Astrocyte of the cerebellum (primary cell): ENCODE results near the gene SLC5A4.
A peak's percentile ranks its signal among the peaks of the same experiment; 100 is the strongest.

Experiments used
- DNase-seq: peaks from one replicate; pipeline ENCODE4 v3.0.0-alpha.2; 2011; ENCODE audit warnings: low read depth
- H3K4me3 ChIP-seq: 2 replicates; pipeline ENCODE4 v1.5.1; 2011; ENCODE audit warnings: mild to moderate bottlenecking, low read depth, low read length, moderate library complexity
- in situ Hi-C: cut with HindIII; loops from 2 replicates; pipeline ENCODE4 v1.10.0; 2017; ENCODE audit warnings: low sequenced_read_pairs
- TF ChIP-seq, protein P1 (sequence below): IDR thresholded peaks from 2 replicates; pipeline ENCODE4 v1.5.1; 2012; ENCODE audit warnings: low read length, low read depth, moderate library complexity, mild to moderate bottlenecking; ENCODE audit errors: missing control alignments

SLC5A4 gene

GRCh38 chr22:32217465-32217864, 37.7 kb downstream of the SLC5A4 start:
- no peak overlapping the region for H3K4me3 ChIP-seq
- DNase-seq: no peak
- TF ChIP-seq, protein P1, sequence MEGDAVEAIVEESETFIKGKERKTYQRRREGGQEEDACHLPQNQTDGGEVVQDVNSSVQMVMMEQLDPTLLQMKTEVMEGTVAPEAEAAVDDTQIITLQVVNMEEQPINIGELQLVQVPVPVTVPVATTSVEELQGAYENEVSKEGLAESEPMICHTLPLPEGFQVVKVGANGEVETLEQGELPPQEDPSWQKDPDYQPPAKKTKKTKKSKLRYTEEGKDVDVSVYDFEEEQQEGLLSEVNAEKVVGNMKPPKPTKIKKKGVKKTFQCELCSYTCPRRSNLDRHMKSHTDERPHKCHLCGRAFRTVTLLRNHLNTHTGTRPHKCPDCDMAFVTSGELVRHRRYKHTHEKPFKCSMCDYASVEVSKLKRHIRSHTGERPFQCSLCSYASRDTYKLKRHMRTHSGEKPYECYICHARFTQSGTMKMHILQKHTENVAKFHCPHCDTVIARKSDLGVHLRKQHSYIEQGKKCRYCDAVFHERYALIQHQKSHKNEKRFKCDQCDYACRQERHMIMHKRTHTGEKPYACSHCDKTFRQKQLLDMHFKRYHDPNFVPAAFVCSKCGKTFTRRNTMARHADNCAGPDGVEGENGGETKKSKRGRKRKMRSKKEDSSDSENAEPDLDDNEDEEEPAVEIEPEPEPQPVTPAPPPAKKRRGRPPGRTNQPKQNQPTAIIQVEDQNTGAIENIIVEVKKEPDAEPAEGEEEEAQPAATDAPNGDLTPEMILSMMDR: no peak
- in situ Hi-C loops: loop anchor here (5.0 kb wide), 1 partner anchor 55 kb away; no protein-coding TSS in a partner anchor

DNA sequence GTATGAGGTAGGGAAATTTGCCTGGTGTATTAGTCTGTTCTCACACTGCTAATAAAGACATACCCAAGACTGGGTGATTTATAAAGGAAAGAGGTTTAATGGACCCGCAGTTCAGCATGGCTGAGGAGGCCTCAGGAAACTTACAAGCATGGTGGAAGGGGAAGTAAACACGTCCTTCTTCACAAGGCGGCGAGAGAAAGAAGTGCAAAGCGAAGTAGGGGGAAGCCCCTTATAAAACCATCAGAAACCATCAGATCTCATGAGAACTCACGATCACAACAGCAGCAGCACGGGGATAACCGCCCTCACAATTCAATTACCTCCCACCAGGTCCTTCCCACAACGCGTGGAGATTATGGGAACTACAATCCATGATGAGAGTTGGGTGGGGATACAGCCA, 38.2 kb downstream of the SLC5A4 start:
- DNase-seq: no peak
- in situ Hi-C loops: loop anchor here (5.0 kb wide), 1 partner anchor 55 kb away; no protein-coding TSS in a partner anchor

GRCh38 chr22:32211011-32211410, 44.1 kb downstream of the SLC5A4 start:
- TF ChIP-seq, protein P1: no peak
- H3K4me3 ChIP-seq: no peak overlapping the region
- in situ Hi-C loops: no loop called here
- DNase-seq: no peak

More for the DNA sequence above, 38.2 kb downstream of the SLC5A4 start:
- no peak overlapping the region for H3K4me3 ChIP-seq
- TF ChIP-seq, protein P1: no peak

- TF ChIP-seq, protein P1: no peak
- H3K4me3 ChIP-seq: no peak overlapping the region
- DNase-seq: no peak
- in situ Hi-C loops: no loop called here
Observed at GRCh38 chr22:32208681-32209080, 46.5 kb downstream of the SLC5A4 start.

DNA sequence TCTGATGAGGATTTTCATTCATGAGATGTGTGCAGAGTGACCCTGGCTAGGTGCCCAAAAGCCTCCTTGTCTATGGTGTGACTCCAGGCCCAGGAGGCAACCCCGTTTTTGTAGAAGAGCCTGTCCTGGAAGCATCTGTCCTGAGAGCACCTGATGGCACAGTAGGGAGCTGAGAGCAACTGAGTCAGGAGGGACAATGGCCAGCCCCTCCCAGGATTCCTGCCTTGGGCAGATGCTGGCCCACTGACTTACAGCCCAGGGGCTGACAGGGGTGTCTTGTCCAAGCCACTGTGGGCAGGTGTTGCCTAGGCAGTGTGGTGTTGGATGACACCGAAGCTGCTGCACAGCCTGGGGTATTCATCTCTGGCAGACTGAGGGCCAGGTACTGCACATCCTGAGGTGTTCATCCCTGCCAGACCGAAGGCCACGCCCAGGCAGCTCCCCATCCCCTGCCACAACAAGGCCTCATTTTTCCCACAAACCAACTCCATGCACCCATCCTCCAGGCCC, 47.1 kb downstream of the SLC5A4 start:
- no peak overlapping the region for H3K4me3 ChIP-seq
- no peak for DNase-seq
- in situ Hi-C loops: no loop called here
- TF ChIP-seq, protein P1: no peak

- TF ChIP-seq, protein P1: peak; percentile 56
- in situ Hi-C loops: no loop called here
- no peak for DNase-seq
- no peak overlapping the region for H3K4me3 ChIP-seq
Observed at GRCh38 chr22:32206774-32207758, 48.1 kb downstream of the SLC5A4 start.
